NCI-H1694 (cell line): Measurements from ENCODE around the gene PMEPA1.

Experiments
- DNase-seq: peaks from one replicate; lab custom pipeline; 2025; lab: John Stamatoyannopoulos, UW

The PMEPA1 gene

DNA sequence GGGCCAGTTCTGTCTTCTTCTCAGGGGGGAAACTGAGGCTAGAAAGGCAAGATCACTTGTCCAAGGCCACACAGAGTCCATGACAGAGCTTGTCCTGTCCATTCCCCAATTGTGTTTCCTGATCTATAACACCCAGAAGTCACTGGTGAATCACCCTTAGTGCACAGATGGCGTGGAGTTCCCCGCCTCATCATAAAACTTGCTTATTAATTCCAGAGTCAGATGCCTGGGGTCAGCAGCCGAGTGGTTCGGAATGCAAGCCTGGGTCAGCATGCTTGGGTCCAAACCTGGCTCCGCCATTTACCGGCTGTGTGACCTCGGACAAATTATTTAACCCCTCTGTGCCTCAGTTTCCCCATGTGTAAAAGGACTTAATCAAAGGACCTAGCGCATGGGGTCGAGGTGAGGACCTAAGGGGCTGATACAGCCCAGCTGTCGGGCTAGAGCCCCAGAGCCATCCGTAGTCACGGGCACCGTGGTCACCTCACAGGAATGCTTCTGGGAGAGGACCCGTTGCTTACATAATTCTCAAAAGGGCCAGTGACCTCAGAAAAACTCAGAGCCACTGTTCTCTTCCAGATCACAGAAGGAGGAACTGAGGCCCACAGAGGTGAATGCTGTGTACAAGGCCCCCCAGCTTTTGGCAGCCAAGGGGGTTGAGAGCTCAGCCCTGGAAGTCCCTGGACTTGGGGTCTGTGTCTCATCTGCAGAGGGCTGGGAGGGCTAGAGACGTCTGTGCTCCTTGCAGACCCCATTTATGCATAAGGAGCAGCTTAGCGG lies 88.2 kb downstream of the PMEPA1 start:
- no peak for DNase-seq

GRCh38 chr20:57620999-57621398 lies 88.8 kb downstream of the PMEPA1 start:
- DNase-seq = no peak

GRCh38 chr20:57620274-57620990 lies 89.4 kb downstream of the PMEPA1 start, which contains the start of gene ZBP1:
Gene ZBP1, minus strand, starts transcription at chr20:57620426. Its CDS starts 131 bp downstream, at chr20:57620295.
- DNase-seq = no peak

DNA sequence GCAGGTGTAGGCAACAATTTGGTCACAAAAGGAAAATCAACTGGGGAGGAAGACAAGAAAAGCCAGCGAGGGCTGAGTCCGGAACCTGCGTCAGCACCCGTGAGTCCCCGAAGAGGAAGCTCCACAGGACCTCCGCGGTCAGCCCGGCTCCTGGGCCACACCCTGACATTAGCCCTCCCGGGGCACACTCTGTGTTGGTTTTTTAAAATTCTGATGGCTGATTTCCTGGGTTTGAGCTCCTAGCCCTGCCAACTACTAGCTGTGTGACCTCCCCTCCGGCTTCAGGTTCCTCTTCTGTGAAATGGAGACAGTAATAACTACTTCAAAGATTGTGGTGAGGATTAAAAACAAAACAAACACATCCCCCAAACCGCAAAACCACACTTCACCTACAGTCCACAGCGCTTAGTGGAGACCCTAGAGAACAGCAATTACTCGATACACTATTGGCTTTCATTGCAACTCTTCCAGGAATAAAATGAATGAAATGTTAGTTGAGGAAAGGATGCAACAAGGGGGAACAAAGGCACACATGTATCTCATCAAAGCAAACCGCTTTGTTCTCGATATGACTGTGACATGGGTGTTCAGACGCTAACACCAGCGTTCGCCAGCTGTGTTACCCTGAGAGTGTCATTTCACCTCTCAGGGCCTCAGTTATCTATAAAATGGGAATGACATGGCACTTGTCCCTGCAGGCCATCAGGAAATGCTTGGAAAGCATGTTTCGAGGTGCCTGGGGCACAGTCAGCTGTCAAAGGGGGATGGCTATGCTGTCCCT lies 90.6 kb downstream of the PMEPA1 start:
- DNase-seq = no peak

DNA sequence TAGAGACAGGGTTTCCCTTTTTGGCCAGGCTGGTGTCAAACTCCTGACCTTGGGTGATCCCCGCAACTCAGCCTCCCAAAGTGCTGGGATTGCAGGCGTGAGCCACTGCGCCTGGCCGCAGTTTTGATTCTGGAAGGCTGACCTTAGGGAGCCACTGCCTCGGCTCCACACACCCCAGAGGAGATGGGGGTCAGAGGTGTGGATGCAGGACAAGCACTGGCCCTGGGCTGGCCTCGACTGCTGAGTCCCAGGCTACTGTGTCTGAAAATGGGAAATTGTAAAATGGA lies 91.1 kb downstream of the PMEPA1 start:
- DNase-seq = no peak

DNA sequence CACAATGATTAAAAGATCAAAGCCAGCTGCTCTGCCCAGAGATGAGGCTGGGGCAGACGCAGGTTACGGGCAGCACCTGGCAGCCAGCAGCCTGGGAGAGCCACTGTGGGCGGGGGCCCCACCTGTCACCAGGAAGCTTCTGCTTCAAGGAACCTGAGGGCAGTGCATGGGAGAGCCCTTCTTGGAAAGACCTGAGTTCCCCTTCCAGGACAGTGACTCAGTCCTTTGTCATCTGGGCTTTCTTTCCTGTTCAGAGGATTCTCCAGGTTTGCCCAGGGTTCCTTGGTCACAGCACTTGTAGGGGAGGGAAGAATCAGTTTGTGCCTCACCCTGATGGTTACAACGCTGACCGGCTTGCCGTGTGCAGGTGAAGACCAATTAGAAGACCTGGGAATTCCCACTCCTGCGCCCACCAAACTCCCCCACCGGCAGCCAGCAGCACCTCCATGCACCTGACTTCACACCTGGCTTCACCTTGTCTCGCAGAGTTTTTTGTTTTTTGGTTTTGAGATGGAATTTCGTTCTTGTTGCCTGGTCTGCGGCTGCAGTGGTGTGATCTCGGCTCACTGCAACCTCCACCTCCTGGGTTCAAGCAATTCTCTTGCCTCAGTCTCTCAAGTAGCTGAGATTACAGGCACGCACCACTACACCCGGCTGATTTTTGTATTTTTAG lies 91.6 kb downstream of the PMEPA1 start:
- DNase-seq = no peak

- DNase-seq = no peak
Observed at GRCh38 chr20:57617079-57617795, 92.6 kb downstream of the PMEPA1 start.

- no peak for DNase-seq
Observed at GRCh38 chr20:57616143-57616951, 93.5 kb downstream of the PMEPA1 start.

GRCh38 chr20:57615445-57615811 lies 94.4 kb downstream of the PMEPA1 start:
- DNase-seq = no peak

DNA sequence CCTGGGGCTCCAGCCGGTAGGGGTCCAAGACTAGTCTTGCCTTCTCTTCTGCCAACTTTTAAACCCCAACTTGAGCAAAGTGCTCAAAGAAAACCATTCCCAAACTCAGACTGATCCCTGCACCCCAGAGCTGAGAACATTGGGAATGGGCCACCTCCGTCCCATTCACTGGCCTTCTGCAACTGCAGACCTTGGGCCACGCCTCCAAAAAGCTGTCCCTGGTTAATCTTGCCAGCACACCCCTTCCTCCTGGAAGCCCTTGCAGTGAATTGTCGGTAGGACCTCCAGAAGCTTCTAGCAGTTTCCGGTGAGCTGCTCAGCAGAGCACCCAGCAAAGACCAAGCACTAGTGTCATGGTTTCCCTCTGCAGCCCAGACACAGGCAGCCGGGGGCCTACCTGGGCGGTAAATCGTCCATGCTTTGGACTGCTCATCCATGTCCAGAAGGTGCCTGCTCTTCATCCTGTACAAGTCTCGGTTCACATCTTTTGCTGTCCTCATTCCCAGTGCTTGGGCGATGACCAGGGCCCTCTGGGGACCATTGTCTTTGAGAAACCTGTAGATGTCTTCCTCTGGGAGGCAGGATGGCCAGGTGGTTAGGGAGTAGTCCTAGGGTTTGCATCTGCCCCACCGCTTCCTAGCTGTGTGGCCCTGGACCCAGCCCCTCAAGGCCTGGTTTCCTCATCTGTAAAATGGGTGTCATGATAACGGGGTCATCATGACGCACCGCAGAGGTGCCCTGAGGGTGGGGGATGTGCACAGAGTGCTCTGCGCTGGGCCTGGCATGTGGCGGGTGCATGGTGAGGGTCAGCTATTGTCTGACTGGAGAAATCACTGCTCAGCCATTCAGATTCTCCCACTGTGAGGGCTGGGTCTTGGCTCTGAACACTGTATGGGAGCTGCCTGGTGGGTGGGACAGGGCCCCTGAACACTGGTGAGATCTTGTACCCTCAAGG lies 95.0 kb downstream of the PMEPA1 start:
- DNase-seq = no peak

DNA sequence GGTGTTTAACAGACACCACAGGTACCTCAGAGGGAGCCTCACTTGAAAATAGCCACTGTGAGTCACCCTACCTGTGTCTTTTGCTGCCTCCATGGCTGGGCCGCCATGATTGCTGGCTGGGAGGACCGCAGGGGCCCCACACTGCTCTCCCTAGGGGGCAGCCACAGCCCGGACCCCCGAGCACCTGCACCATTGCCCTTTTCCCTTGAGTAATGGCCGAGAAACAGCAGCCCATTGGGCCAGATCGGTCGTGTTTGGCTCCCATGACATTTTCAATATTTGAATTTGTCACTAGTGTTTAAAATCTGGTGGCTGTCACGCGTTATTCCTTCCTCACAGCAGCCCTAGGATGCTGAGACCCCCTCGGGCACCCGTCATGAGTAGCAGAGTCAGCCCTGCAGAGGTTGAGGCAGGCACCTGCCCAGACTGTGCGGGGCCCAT lies 96.3 kb downstream of the PMEPA1 start:
- no peak for DNase-seq

GRCh38 chr20:57612916-57613315 lies 96.9 kb downstream of the PMEPA1 start:
- no peak for DNase-seq

DNA sequence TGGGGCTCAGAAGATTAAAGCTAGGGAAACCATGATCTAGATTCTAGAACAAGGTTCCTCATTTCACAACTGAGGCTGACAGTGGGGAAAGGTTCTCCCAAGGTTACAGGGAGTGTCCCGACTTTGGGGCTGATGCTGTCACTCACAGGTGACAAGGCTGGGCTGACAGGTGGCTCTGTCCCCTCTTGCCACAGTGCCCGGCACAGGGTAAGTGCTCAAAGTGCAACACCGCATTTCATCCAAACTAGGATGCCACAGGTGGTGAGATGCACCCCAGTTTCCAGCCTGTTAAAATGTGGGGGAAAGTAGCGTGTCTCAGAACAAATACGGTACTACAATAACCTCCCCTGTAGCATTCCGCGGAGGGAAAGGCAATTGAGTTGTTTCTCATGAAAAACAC lies 97.4 kb downstream of the PMEPA1 start:
- DNase-seq = no peak

- DNase-seq = no peak
Observed at GRCh38 chr20:57611586-57612311, 98.1 kb downstream of the PMEPA1 start.

- no peak for DNase-seq
Observed at GRCh38 chr20:57610261-57610952, 99.4 kb downstream of the PMEPA1 start.

DNA sequence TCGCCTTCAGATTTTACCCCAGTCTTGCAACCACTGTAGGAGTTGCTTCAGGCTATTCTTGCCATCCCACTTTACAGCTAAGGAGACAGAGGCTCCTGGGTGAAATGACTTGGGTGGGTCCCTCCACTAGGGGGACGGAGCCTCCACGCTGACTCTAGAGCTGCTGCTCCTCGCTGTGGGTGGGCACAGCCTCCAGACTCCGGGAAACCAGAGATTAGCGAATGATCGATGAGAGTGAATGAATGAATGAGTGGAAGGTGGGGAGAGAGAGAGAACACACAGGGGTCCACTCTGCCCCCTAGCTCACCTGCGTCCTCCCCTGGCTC lies 100.0 kb downstream of the PMEPA1 start:
- no peak for DNase-seq

DNA sequence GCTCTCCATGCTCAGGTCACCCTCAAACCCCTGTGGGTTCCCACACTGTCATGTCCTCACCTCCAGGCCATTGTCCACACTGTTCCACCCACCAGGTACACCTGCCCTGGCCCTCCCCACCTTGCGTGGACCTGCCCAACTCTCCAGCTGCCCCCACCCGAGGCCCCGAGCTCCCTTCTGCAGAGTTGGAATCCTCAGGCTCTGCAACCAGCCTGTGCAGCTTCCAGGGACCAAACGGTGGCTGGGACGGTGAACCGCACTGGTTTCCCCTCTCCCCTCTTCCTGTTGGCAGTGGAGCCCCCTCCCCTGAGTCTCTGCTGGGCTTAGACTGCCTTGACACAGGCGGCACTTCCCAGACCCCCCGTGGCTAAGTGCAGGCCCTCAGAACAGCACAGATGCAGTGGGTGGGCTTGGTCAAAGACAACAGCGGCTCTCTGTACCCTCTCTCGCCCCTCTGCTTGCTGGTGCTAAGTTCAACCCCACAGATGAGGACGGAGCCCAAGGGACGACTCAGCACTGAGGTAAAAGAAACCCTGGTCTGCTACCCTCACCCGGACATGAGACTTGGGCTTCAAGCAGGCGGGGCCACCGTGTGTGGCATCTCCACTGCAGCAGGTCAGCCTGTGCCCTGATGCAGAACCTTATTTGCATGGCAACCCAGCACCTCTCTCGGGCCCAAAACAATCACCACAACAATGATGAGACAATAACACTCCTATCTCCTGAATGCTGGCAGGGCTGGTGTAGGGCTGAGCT lies 100.6 kb downstream of the PMEPA1 start:
- no peak for DNase-seq

DNA sequence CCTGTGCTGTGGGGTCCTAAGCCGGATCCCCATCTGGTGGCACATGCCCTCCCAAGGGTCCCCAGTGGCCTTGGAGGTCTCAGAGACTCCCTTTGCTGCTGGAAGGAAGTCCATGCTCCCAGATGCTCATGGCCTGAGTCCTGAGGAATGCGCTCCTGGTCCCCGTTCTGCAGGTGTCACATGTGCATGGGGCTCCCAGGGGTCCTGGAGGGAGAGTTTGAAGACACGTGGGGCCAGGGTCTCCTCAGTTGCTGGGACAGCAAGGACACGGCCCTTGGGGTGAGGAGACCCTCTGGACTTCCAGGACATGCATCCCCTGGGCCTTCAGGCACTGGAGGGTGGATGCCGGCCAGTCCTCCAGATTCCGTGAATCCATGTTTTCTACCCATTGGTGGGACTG lies 101.3 kb downstream of the PMEPA1 start:
- DNase-seq = no peak
